Measurements from ENCODE around the gene DNAJB8.

DNA sequence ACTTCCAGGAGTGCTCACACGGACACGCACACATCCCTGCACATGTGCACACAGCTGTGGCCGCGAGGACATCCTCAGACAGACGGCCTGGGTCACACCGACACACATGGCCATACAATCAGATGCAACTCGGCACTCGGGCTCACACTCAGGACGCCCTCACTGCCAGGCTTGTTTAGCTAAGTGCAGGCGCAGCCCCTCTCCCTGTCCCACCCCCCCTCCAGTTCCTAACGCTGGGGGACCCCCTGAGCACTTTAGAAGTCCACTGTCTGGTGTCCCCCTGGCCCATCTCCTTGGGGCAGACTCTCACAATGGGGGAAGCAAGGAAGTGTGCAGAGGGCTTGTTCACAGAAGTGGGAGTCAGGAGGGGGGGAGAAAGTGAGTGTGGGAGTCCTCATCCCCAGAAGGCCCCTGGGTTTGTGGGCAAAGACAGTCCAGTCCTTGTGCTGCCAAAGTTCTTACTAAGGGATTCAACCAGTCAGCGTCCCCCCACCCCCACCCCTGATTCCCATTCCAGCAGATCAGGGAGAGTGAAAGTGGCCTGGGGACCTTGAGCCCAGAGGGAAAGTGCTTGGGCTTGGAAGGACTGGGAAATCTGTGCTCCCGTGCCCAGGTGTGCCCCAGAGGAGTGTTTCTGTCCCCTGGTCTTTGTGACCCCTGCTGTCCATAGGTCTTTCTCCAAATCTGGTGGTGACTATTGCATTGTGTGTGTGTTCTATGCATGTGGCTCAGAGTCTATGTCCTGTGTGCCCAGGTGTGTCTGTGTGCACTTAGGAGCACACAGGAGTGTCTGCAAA is 27.1 kb upstream of the DNAJB8 start:
- TF ChIP-seq, protein P1, sequence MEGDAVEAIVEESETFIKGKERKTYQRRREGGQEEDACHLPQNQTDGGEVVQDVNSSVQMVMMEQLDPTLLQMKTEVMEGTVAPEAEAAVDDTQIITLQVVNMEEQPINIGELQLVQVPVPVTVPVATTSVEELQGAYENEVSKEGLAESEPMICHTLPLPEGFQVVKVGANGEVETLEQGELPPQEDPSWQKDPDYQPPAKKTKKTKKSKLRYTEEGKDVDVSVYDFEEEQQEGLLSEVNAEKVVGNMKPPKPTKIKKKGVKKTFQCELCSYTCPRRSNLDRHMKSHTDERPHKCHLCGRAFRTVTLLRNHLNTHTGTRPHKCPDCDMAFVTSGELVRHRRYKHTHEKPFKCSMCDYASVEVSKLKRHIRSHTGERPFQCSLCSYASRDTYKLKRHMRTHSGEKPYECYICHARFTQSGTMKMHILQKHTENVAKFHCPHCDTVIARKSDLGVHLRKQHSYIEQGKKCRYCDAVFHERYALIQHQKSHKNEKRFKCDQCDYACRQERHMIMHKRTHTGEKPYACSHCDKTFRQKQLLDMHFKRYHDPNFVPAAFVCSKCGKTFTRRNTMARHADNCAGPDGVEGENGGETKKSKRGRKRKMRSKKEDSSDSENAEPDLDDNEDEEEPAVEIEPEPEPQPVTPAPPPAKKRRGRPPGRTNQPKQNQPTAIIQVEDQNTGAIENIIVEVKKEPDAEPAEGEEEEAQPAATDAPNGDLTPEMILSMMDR (IDR thresholded peaks at IDR 0.05; ENCODE audit: borderline replicate concordance, extremely low read depth, low read length, poor library complexity, severe bottlenecking), result no peak
- TF ChIP-seq EZH2 (IDR thresholded peaks at IDR 0.05; ENCODE audit: borderline replicate concordance, low read depth, low read length, severe bottlenecking), result no peak

Measured in DND-41 (cell line).